ENCODE measurements around the gene ARL2.
"Not testable (repeated sequence)": the region's sequence is repeated elsewhere in the genome, so short reads cannot be mapped to it uniquely, and the experiment has no call there.

The ARL2 gene

GRCh38 chr11:65021509-65021908 is 7.5 kb downstream of the ARL2 start:
- no peak overlapping the region for H3K27ac ChIP-seq (ENCODE audit: extremely low read depth, low read depth, low read length)
- peaks cover 0 to 50% of the 10 kb centered on the region in 2 experiments; a peak in 2 of 3 replicates for H3K36me3 ChIP-seq (ENCODE audit: control insufficient read depth in 2 of 2, insufficient read depth in 1 of 2, low read length in 2 of 2)
- no peak overlapping the region for H3K4me3 ChIP-seq (ENCODE audit: low read depth, low read length)
- H3K4me1 ChIP-seq (ENCODE audit: control insufficient read depth, insufficient read depth, low read length): no peaks in the 10 kb centered on the region
- TF ChIP-seq ZNF791 (tag by site-specific recombination; IDR thresholded peaks at IDR 0.05) (no peak), ZNF223 (tag by site-specific recombination; IDR thresholded peaks at IDR 0.05) (no peak), ZNF23 (tag by site-specific recombination; IDR thresholded peaks at IDR 0.05; ENCODE audit: borderline replicate concordance) (no peak), ZNF529 (tag by site-specific recombination; IDR thresholded peaks at IDR 0.05; ENCODE audit: insufficient replicate concordance) (no peak), ZBTB17 (tag by site-specific recombination; IDR thresholded peaks at IDR 0.05) (no peak), GFI1B (tag by site-specific recombination; IDR thresholded peaks at IDR 0.05) (no peak), ZNF585B (tag by site-specific recombination; IDR thresholded peaks at IDR 0.05) (no peak), YY2 (tag by site-specific recombination; IDR thresholded peaks at IDR 0.05) (no peak), ZNF26 (tag by site-specific recombination; IDR thresholded peaks at IDR 0.05) (no peak), ZNF121 (tag by site-specific recombination; IDR thresholded peaks at IDR 0.05) (no peak), ZSCAN4 (tag by site-specific recombination; IDR thresholded peaks at IDR 0.05) (no peak), ZBTB21 (tag by site-specific recombination; IDR thresholded peaks at IDR 0.05) (no peak), ZNF658 (tag by site-specific recombination; IDR thresholded peaks at IDR 0.05) (no peak), ZBTB48 (tag by site-specific recombination; IDR thresholded peaks at IDR 0.05) (no peak), GLIS1 (tag by site-specific recombination; IDR thresholded peaks at IDR 0.05) (no peak), ZBTB1 (tag by site-specific recombination; IDR thresholded peaks at IDR 0.05) (no peak), ZNF302 (tag by site-specific recombination; IDR thresholded peaks at IDR 0.05; ENCODE audit: low read depth) (no peak)
- ChIA-PET POLR2A (interaction anchor here (1.3 kb wide), 1 partner anchor 8 kb away, joined by 3 read pairs; no protein-coding TSS in a partner anchor), CTCF (interaction anchor here (0.6 kb wide), 1 partner anchor 1138 kb away, joined by 6 read pairs; no protein-coding TSS in a partner anchor)
- H3K9me3 ChIP-seq (ENCODE audit: control insufficient read depth, insufficient read depth, low read depth, low read length): no peaks in the 10 kb centered on the region

GRCh38 chr11:65023502-65023901 is 9.5 kb downstream of the ARL2 start:
- H3K36me3 ChIP-seq (ENCODE audit: control insufficient read depth in 2 of 2, insufficient read depth in 1 of 2, low read length in 2 of 2): peaks cover 0 to 31% of the 10 kb centered on the region in 2 experiments; a peak in 2 of 3 replicates
- ChIA-PET POLR2A (interaction anchor here (0.7 kb wide), 1 partner anchor 88 kb away, joined by 5 read pairs; the partner anchor contains the start of gene TM7SF2), CTCF (interaction anchor here (0.6 kb wide), 1 partner anchor 135 kb away, joined by 3 read pairs; no protein-coding TSS in a partner anchor)
- H3K4me1 ChIP-seq (ENCODE audit: control insufficient read depth, insufficient read depth, low read length); H3K27ac ChIP-seq (ENCODE audit: extremely low read depth, low read depth, low read length); H3K9me3 ChIP-seq (ENCODE audit: control insufficient read depth, insufficient read depth, low read depth, low read length); H3K4me3 ChIP-seq (ENCODE audit: low read depth, low read length): not testable (repeated sequence)

GRCh38 chr11:65026810-65027209 is 12.8 kb downstream of the ARL2 start:
- peaks cover 0 to 6% of the 10 kb centered on the region in 2 experiments; a peak in 2 of 3 replicates for H3K36me3 ChIP-seq (ENCODE audit: control insufficient read depth in 2 of 2, insufficient read depth in 1 of 2, low read length in 2 of 2)
- 0 out of 2 replicates have a peak, but pooled peaks cover 2% of the 10 kb centered on the region for H3K4me1 ChIP-seq (ENCODE audit: control insufficient read depth, insufficient read depth, low read length)
- peak overlapping the region; percentile 16 for H3K4me3 ChIP-seq (ENCODE audit: low read depth, low read length)
- ChIA-PET POLR2A (interaction anchor here (0.6 to 3.6 kb wide), 6 partner anchors 10 to 235 kb away, joined by 3 to 17 read pairs (median 4); partner anchors contain the start of genes ARL2, POLA2 and SAC3D1), CTCF (interaction anchor here (0.6 to 3.5 kb wide), 6 partner anchors 11 to 179 kb away, joined by 3 to 24 read pairs (median 4); partner anchors contain the start of genes ARL2 and TM7SF2)
- H3K9me3 ChIP-seq (ENCODE audit: control insufficient read depth, insufficient read depth, low read depth, low read length): no peaks in the 10 kb centered on the region
- no peak overlapping the region for H3K27ac ChIP-seq (ENCODE audit: extremely low read depth, low read depth, low read length)
- TF ChIP-seq ZNF394 (tag by site-specific recombination; IDR thresholded peaks at IDR 0.05; ENCODE audit: borderline replicate concordance) (0 out of 2 replicates have a peak, but pooled peaks have one; percentile 3), SCRT1 (tag by site-specific recombination; IDR thresholded peaks at IDR 0.05; ENCODE audit: borderline replicate concordance) (no peak), PRDM1 (tag by site-specific recombination; IDR thresholded peaks at IDR 0.05) (0 out of 2 replicates have a peak, but pooled peaks have one; percentile 5)
